ENCODE measurements around the gene SERPINA12. TPM values are rescaled to one million over a fixed set of nuclear protein-coding genes. Genes with fewer than 3 reads are reported as not detected.

Gene SERPINA12, protein sequence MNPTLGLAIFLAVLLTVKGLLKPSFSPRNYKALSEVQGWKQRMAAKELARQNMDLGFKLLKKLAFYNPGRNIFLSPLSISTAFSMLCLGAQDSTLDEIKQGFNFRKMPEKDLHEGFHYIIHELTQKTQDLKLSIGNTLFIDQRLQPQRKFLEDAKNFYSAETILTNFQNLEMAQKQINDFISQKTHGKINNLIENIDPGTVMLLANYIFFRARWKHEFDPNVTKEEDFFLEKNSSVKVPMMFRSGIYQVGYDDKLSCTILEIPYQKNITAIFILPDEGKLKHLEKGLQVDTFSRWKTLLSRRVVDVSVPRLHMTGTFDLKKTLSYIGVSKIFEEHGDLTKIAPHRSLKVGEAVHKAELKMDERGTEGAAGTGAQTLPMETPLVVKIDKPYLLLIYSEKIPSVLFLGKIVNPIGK
- total RNA-seq (2016; rRNA removed; fragmentation: Illumina TruSeq; extraction: Trizol): not detected in 2 replicates
- total RNA-seq (2016; cell fraction: cytosol; rRNA removed; fragmentation: Illumina TruSeq; extraction: Trizol; ENCODE audit: low read depth): not detected in 2 replicates
- not detected in 2 replicates for total RNA-seq (2016; cell fraction: insoluble cytoplasmic fraction; rRNA removed; fragmentation: Illumina TruSeq; extraction: Trizol)
- not detected in 2 replicates for total RNA-seq (2016; cell fraction: membrane; rRNA removed; fragmentation: Illumina TruSeq; extraction: Trizol)
- total RNA-seq (2016; cell fraction: nucleus; rRNA removed; fragmentation: Illumina TruSeq; extraction: Trizol): not detected in 2 replicates
- 0.08 TPM in 1 of 2 replicates, not detected in the other for polyA plus RNA-seq (2011; rRNA removed)
- 0.07 TPM in 1 of 2 replicates, not detected in the other for polyA plus RNA-seq (2011; cell fraction: cytosol; rRNA removed)
- polyA plus RNA-seq (2011; cell fraction: nucleus; rRNA removed): not detected in 2 replicates
- 9.8 and 20.4 TPM in 2 replicates for polyA plus RNA-seq (2012)
- not detected in 2 replicates for polyA plus RNA-seq (2016; cell fraction: cytosol; fragmentation: Illumina TruSeq; extraction: Trizol; ENCODE audit: low read depth)
- polyA plus RNA-seq (2016; cell fraction: insoluble cytoplasmic fraction; fragmentation: Illumina TruSeq; extraction: Trizol; ENCODE audit: low read depth): 0.11 TPM in 1 of 2 replicates, not detected in the other
- 0.08 TPM in 1 of 2 replicates, not detected in the other for polyA plus RNA-seq (2016; cell fraction: membrane; fragmentation: Illumina TruSeq; extraction: Trizol; ENCODE audit: low read depth)
- polyA plus RNA-seq (2016; cell fraction: nucleus; fragmentation: Illumina TruSeq; extraction: Trizol; ENCODE audit: insufficient read depth, low read depth): not detected in 2 replicates
- polyA minus RNA-seq (2011; rRNA and poly(A)+ RNA removed; ENCODE audit: low replicate concordance): 0.10 TPM in 1 of 2 replicates, not detected in the other
- not detected in 2 replicates for polyA minus RNA-seq (2011; cell fraction: cytosol; rRNA and poly(A)+ RNA removed)
- polyA minus RNA-seq (2011; cell fraction: nucleus; rRNA and poly(A)+ RNA removed): not detected in 2 replicates
- percentile 16 among the genes with signal in this experiment for Bru-seq, nascent RNA
- BruChase-seq, experiment 1, labeled RNA remaining after a 6-hour chase: percentile 11 among the genes with signal in this experiment
- BruChase-seq, experiment 2, labeled RNA remaining after a 2-hour chase: percentile 18 among the genes with signal in this experiment
- long read RNA-seq, experiment 1: 0 reads
- long read RNA-seq, experiment 2: 0 reads

DNA sequence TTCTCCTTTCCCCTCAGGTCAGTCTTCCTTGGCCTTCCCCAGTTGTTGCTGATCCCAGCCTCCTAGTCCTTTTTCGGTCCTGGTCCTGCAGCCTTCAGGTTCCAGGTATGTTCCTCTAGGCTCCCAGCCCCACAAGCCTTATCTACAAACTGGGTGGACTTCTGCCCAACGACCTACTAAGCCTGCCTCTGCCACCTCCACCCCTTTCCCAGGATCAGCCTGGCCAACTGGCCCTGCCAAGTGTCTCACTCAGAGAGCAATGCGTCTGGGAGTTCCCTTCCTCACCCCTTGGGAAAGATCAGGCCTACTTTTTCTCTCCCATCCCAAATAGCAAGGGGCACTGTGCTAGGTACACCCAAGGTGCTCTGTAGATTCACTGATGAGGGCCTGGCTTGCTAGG lies at the start of gene SERPINA12:
TSS of gene SERPINA12 (minus strand) at position 114 of the 400 bp plus-strand sequence. CDS start 11,072 bp downstream, outside the sequence.
- Histone ChIP-seq H3K36me3 (replicated peaks in 1 of 2; ENCODE audit: control insufficient read depth in 1 of 2, insufficient read depth in 2 of 2, low read length in 2 of 2) (no peaks in the 10 kb centered on the region), H3K4me2 (ENCODE audit: low read depth, low read length) (no peak within 1 kb of the TSS), H3K9ac (ENCODE audit: insufficient read depth, low read depth, low read length) (no peak within 1 kb of the TSS), H2AFZ (ENCODE audit: low read length) (no peak within 1 kb of the TSS), H3K79me2 (ENCODE audit: insufficient read depth, low read length) (no peaks in the 10 kb centered on the region), H3K4me1 (ENCODE audit: insufficient read depth, low read length) (peaks cover 22% of the 10 kb centered on the region), H3K27me3 (ENCODE audit: control insufficient read depth in 1 of 2, insufficient read depth in 2 of 2, low read length in 2 of 2) (no peaks in the 10 kb centered on the region), H3K27ac (ENCODE audit: extremely low read length, insufficient read depth, low read length) (no peak within 1 kb of the TSS), H3K9me3 (ENCODE audit: low read length) (no peaks in the 10 kb centered on the region), H3K4me3 (replicated peaks in 1 of 3; ENCODE audit: insufficient read depth in 1 of 3, low read depth in 2 of 3, low read length in 3 of 3) (no peak within 1 kb of the TSS), H4K20me1 (ENCODE audit: insufficient read depth, low read length) (no peaks in the 10 kb centered on the region)
- in situ Hi-C loops (cut with HindIII; ENCODE audit: extremely low pct_ligation_motif_present, low pct_unique_long_range_greater_than_20kb) (no loop called here), intact Hi-C loops (cut with micrococcal nuclease; ENCODE audit: unreplicated experiment) (loop anchor here (5.0 kb wide), 1 partner anchor 33 kb away; no protein-coding TSS in a partner anchor)
- POLR2A ChIA-PET: no interaction called here
- DNase-seq (ENCODE audit: low spot score) (no peak), FAIRE-seq (no peak), ATAC-seq (no peak)
- CTCF ChIA-PET (ENCODE audit: low intra/inter-chr PET ratio, low total read pairs): no interaction called here
- no TSS peak for BruUV-seq (replicated peaks)
- WGBS (ENCODE audit: low lambda C conversion rate): 53% methylated on average over 3 of the region's 3 CpGs
- TF ChIP-seq IRF2 (CRISPR knock-in tag; IDR thresholded peaks at IDR 0.05) (no peak), STAG1 (CRISPR knock-in tag; IDR thresholded peaks at IDR 0.05) (no peak), POGZ (CRISPR knock-in tag; IDR thresholded peaks at IDR 0.05) (no peak), ZBTB10 (CRISPR knock-in tag; IDR thresholded peaks at IDR 0.05; ENCODE audit: borderline replicate concordance) (no peak), FOXK1 (CRISPR knock-in tag; IDR thresholded peaks at IDR 0.05; ENCODE audit: borderline replicate concordance, low read depth) (no peak), PREB (CRISPR knock-in tag; IDR thresholded peaks at IDR 0.05) (no peak), ZFP37 (CRISPR knock-in tag; IDR thresholded peaks at IDR 0.05; ENCODE audit: borderline replicate concordance) (no peak), ZNF841 (CRISPR knock-in tag; IDR thresholded peaks at IDR 0.05; ENCODE audit: borderline replicate concordance) (no peak)

Data from HepG2 (cell line).